ENCODE data around the gene HSPB9.

Gene HSPB9

GRCh38 chr17:42122371-42123303 is at the start of gene HSPB9:
Gene HSPB9, plus strand, starts transcription at chr17:42122804. Its CDS starts 47 bp downstream, at chr17:42122851.
- no peak within 1 kb of the TSS for H3K27ac Mint-ChIP-seq
- H3K9me3 Mint-ChIP-seq: no peaks in the 10 kb centered on the region
- no peaks in the 10 kb centered on the region for H3K27me3 Mint-ChIP-seq
- ATAC-seq: no peak
- H3K4me3 Mint-ChIP-seq: peak within 1 kb of the TSS; percentile 67
- peaks cover 26% of the 10 kb centered on the region for H3K4me1 Mint-ChIP-seq
- H3K36me3 Mint-ChIP-seq: peaks cover 49% of the 10 kb centered on the region

- H3K4me3 Mint-ChIP-seq: no peak overlapping the region
- H3K27ac Mint-ChIP-seq: no peak overlapping the region
- no peaks in the 10 kb centered on the region for H3K9me3 Mint-ChIP-seq
- H3K27me3 Mint-ChIP-seq: peaks cover 31% of the 10 kb centered on the region
- no peak for ATAC-seq
- H3K36me3 Mint-ChIP-seq: no peaks in the 10 kb centered on the region
- peaks cover 18% of the 10 kb centered on the region for H3K4me1 Mint-ChIP-seq
Measured at GRCh38 chr17:42075789-42076188, 46.8 kb upstream of the HSPB9 start.

- Mint-ChIP-seq H3K36me3 (no peaks in the 10 kb centered on the region), H3K4me1 (peaks cover 11% of the 10 kb centered on the region), H3K9me3 (no peaks in the 10 kb centered on the region), H3K4me3 (no peak overlapping the region), H3K27me3 (peaks cover 20% of the 10 kb centered on the region), H3K27ac (no peak overlapping the region)
- no peak for ATAC-seq
Measured at GRCh38 chr17:42076797-42077559, 45.6 kb upstream of the HSPB9 start.

- H3K27me3 Mint-ChIP-seq: peaks cover 16% of the 10 kb centered on the region
- no peak for ATAC-seq
- H3K9me3 Mint-ChIP-seq: no peaks in the 10 kb centered on the region
- peaks cover 6% of the 10 kb centered on the region for H3K4me1 Mint-ChIP-seq
- H3K27ac Mint-ChIP-seq: no peak overlapping the region
- no peak overlapping the region for H3K4me3 Mint-ChIP-seq
- no peaks in the 10 kb centered on the region for H3K36me3 Mint-ChIP-seq
Measured at GRCh38 chr17:42077755-42078154, 44.8 kb upstream of the HSPB9 start.

GRCh38 chr17:42078396-42079043 is 44.1 kb upstream of the HSPB9 start:
- Mint-ChIP-seq H3K4me1 (no peaks in the 10 kb centered on the region), H3K9me3 (no peaks in the 10 kb centered on the region), H3K27ac (no peak overlapping the region), H3K36me3 (no peaks in the 10 kb centered on the region), H3K27me3 (peaks cover 9% of the 10 kb centered on the region), H3K4me3 (no peak overlapping the region)
- ATAC-seq: no peak

GRCh38 chr17:42079541-42079940 is 43.1 kb upstream of the HSPB9 start:
- Mint-ChIP-seq H3K4me3 (no peak overlapping the region), H3K27me3 (no peaks in the 10 kb centered on the region), H3K9me3 (no peaks in the 10 kb centered on the region), H3K4me1 (no peaks in the 10 kb centered on the region), H3K27ac (no peak overlapping the region), H3K36me3 (no peaks in the 10 kb centered on the region)
- no peak for ATAC-seq

- no peak overlapping the region for H3K27ac Mint-ChIP-seq
- H3K9me3 Mint-ChIP-seq: no peaks in the 10 kb centered on the region
- no peak for ATAC-seq
- no peak overlapping the region for H3K4me3 Mint-ChIP-seq
- H3K27me3 Mint-ChIP-seq: no peaks in the 10 kb centered on the region
- H3K4me1 Mint-ChIP-seq: no peaks in the 10 kb centered on the region
- H3K36me3 Mint-ChIP-seq: no peaks in the 10 kb centered on the region
Measured at GRCh38 chr17:42081516-42082129, 41.0 kb upstream of the HSPB9 start.

GRCh38 chr17:42087042-42087701 is 35.4 kb upstream of the HSPB9 start:
- no peaks in the 10 kb centered on the region for H3K36me3 Mint-ChIP-seq
- no peaks in the 10 kb centered on the region for H3K27me3 Mint-ChIP-seq
- no peaks in the 10 kb centered on the region for H3K4me1 Mint-ChIP-seq
- no peak overlapping the region for H3K4me3 Mint-ChIP-seq
- no peak overlapping the region for H3K27ac Mint-ChIP-seq
- H3K9me3 Mint-ChIP-seq: no peaks in the 10 kb centered on the region
- no peak for ATAC-seq

- no peaks in the 10 kb centered on the region for H3K36me3 Mint-ChIP-seq
- H3K27me3 Mint-ChIP-seq: no peaks in the 10 kb centered on the region
- no peak for ATAC-seq
- H3K27ac Mint-ChIP-seq: no peak overlapping the region
- no peak overlapping the region for H3K4me3 Mint-ChIP-seq
- H3K4me1 Mint-ChIP-seq: no peaks in the 10 kb centered on the region
- no peaks in the 10 kb centered on the region for H3K9me3 Mint-ChIP-seq
Measured at GRCh38 chr17:42087736-42088705, 34.6 kb upstream of the HSPB9 start.

- H3K27me3 Mint-ChIP-seq: peaks cover 2% of the 10 kb centered on the region
- no peak for ATAC-seq
- no peak overlapping the region for H3K4me3 Mint-ChIP-seq
- H3K36me3 Mint-ChIP-seq: no peaks in the 10 kb centered on the region
- H3K4me1 Mint-ChIP-seq: no peaks in the 10 kb centered on the region
- H3K9me3 Mint-ChIP-seq: no peaks in the 10 kb centered on the region
- no peak overlapping the region for H3K27ac Mint-ChIP-seq
Measured at GRCh38 chr17:42088736-42089135, 33.9 kb upstream of the HSPB9 start.

GRCh38 chr17:42090964-42091790 is 31.4 kb upstream of the HSPB9 start:
- Mint-ChIP-seq H3K4me3 (no peak overlapping the region), H3K9me3 (no peaks in the 10 kb centered on the region), H3K27me3 (peaks cover 12% of the 10 kb centered on the region), H3K36me3 (no peaks in the 10 kb centered on the region), H3K27ac (no peak overlapping the region), H3K4me1 (no peaks in the 10 kb centered on the region)
- ATAC-seq: no peak

- Mint-ChIP-seq H3K9me3 (no peaks in the 10 kb centered on the region), H3K36me3 (no peaks in the 10 kb centered on the region), H3K27me3 (peaks cover 18% of the 10 kb centered on the region), H3K4me1 (peaks cover 9% of the 10 kb centered on the region), H3K27ac (no peak overlapping the region), H3K4me3 (no peak overlapping the region)
- ATAC-seq: no peak
Measured at GRCh38 chr17:42092939-42093338, 29.7 kb upstream of the HSPB9 start.
